ENCODE measurements around the gene ADGRG6. TPM values are rescaled to one million over a fixed set of nuclear protein-coding genes. Genes with fewer than 3 reads are reported as not detected.

The ADGRG6 gene
- total RNA-seq, 2 donors from 2014 or later = 6.4 to 6.8 TPM

- Histone ChIP-seq H3K9me3 (no peaks in the 10 kb centered on the region), H3K36me3 (no peaks in the 10 kb centered on the region), H3K4me1 (ENCODE audit: control insufficient read depth in 1 of 2, low read depth in 2 of 2) (no peaks in the 10 kb centered on the region), H3K4me3 (no peak overlapping the region), H3K27me3 (replicated peaks; ENCODE audit: insufficient read depth) (no peaks in the 10 kb centered on the region), H3K27ac (no peak overlapping the region)
- TF ChIP-seq, protein P1, sequence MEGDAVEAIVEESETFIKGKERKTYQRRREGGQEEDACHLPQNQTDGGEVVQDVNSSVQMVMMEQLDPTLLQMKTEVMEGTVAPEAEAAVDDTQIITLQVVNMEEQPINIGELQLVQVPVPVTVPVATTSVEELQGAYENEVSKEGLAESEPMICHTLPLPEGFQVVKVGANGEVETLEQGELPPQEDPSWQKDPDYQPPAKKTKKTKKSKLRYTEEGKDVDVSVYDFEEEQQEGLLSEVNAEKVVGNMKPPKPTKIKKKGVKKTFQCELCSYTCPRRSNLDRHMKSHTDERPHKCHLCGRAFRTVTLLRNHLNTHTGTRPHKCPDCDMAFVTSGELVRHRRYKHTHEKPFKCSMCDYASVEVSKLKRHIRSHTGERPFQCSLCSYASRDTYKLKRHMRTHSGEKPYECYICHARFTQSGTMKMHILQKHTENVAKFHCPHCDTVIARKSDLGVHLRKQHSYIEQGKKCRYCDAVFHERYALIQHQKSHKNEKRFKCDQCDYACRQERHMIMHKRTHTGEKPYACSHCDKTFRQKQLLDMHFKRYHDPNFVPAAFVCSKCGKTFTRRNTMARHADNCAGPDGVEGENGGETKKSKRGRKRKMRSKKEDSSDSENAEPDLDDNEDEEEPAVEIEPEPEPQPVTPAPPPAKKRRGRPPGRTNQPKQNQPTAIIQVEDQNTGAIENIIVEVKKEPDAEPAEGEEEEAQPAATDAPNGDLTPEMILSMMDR (IDR thresholded peaks at IDR 0.05) = no peak
- ATAC-seq (ENCODE audit: insufficient number of reproducible peaks, low FRiP score, low read depth) (no peak), DNase-seq (ENCODE audit: low spot score) (no peak)
Observed at GRCh38 chr6:142325111-142325510, 23.3 kb downstream of the ADGRG6 start.

DNA sequence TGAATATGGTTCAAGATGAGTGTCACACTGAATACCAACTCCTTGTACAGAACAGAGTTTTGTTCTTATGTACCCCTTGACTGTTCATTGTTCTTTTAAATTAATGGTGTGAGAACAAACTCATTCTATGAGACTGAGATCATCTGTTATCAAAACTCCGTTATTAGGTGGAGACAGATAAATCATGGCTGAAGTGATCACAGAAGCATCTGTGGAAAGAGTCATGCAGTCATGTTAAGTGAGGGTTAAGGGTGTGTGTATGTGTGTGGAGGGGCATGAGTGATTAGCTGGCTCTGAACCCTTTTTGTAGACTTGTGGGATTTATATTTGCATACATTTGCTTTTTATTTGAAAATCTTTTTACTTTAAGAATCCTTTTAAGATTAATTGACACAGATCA lies 24.7 kb downstream of the ADGRG6 start:
- H3K4me1 ChIP-seq (ENCODE audit: control insufficient read depth in 1 of 2, low read depth in 2 of 2) = no peaks in the 10 kb centered on the region
- no peak overlapping the region for H3K27ac ChIP-seq
- DNase-seq (ENCODE audit: low spot score) = no peak
- H3K4me3 ChIP-seq = no peak overlapping the region
- TF ChIP-seq, protein P1 (IDR thresholded peaks at IDR 0.05) = no peak
- no peaks in the 10 kb centered on the region for H3K9me3 ChIP-seq
- no peaks in the 10 kb centered on the region for H3K36me3 ChIP-seq
- no peaks in the 10 kb centered on the region for H3K27me3 ChIP-seq (replicated peaks; ENCODE audit: insufficient read depth)
- ATAC-seq (ENCODE audit: insufficient number of reproducible peaks, low FRiP score, low read depth) = no peak

- no peaks in the 10 kb centered on the region for H3K27me3 ChIP-seq (replicated peaks; ENCODE audit: insufficient read depth)
- TF ChIP-seq, protein P1 (IDR thresholded peaks at IDR 0.05) = no peak
- no peaks in the 10 kb centered on the region for H3K4me1 ChIP-seq (ENCODE audit: control insufficient read depth in 1 of 2, low read depth in 2 of 2)
- no peak for ATAC-seq (ENCODE audit: insufficient number of reproducible peaks, low FRiP score, low read depth)
- H3K9me3 ChIP-seq = no peaks in the 10 kb centered on the region
- no peak overlapping the region for H3K27ac ChIP-seq
- no peak for DNase-seq (ENCODE audit: low spot score)
- H3K4me3 ChIP-seq = no peak overlapping the region
- no peaks in the 10 kb centered on the region for H3K36me3 ChIP-seq
Observed at GRCh38 chr6:142328070-142328469, 26.3 kb downstream of the ADGRG6 start.

DNA sequence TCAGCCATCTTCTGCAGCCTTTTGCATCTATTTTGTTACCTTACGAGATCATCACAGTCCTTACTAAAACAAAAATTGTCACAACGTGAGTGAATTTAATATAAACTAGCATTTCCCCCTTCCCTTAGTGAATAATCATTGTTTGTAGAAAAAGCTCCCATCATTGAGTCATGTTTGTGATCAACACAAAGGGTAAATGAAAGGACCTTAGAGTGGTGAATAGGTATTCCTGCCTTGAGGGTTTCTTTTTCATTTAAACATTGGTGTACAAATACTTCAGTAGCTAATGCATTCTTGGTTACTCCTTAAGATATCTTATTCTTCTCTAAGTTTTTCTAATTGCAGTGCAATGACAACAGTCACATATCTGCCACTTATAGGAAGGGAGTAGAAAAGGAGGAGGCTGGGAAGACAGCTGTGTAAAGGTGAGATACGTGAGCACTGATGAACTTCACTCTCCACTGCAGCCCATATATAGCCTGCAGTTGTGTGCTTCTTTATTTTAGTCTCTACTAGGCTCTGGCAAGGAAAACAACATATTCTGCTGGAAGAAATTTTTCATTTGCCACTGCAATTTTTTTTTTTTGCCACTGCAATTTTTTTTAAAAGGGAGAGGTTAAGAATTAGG lies 27.8 kb downstream of the ADGRG6 start:
- TF ChIP-seq, protein P1 (IDR thresholded peaks at IDR 0.05) = no peak
- Histone ChIP-seq H3K36me3 (no peaks in the 10 kb centered on the region), H3K27me3 (replicated peaks; ENCODE audit: insufficient read depth) (no peaks in the 10 kb centered on the region), H3K27ac (no peak overlapping the region), H3K9me3 (no peaks in the 10 kb centered on the region), H3K4me1 (ENCODE audit: control insufficient read depth in 1 of 2, low read depth in 2 of 2) (no peaks in the 10 kb centered on the region), H3K4me3 (no peak overlapping the region)
- ATAC-seq (ENCODE audit: insufficient number of reproducible peaks, low FRiP score, low read depth) (no peak), DNase-seq (ENCODE audit: low spot score) (no peak)

- DNase-seq (ENCODE audit: low spot score) (no peak), ATAC-seq (ENCODE audit: insufficient number of reproducible peaks, low FRiP score, low read depth) (no peak)
- Histone ChIP-seq H3K27me3 (replicated peaks; ENCODE audit: insufficient read depth) (no peaks in the 10 kb centered on the region), H3K9me3 (no peaks in the 10 kb centered on the region), H3K27ac (no peak overlapping the region), H3K4me1 (ENCODE audit: control insufficient read depth in 1 of 2, low read depth in 2 of 2) (no peaks in the 10 kb centered on the region), H3K4me3 (no peak overlapping the region), H3K36me3 (no peaks in the 10 kb centered on the region)
- TF ChIP-seq, protein P1 (IDR thresholded peaks at IDR 0.05) = no peak
Observed at GRCh38 chr6:142331075-142331551, 29.3 kb downstream of the ADGRG6 start.

All from thoracic aorta (tissue), 2 donors.